ENCODE data around the gene TSHZ2.

- TF ChIP-seq POLR2A (IDR thresholded peaks at IDR 0.05; ENCODE audit: low read depth, low read length), result no peak
- no peak for TF ChIP-seq POLR2AphosphoS5 (IDR thresholded peaks at IDR 0.05; ENCODE audit: insufficient read depth, low read depth, low read length)
- TF ChIP-seq MYC (IDR thresholded peaks at IDR 0.05; ENCODE audit: low read depth, low read length), result no peak
Measured at GRCh38 chr20:53284256-53284655, 312.1 kb downstream of the TSHZ2 start.
